ENCODE data around the gene WDR90. TPM values are rescaled to one million over a fixed set of nuclear protein-coding genes. Genes with fewer than 3 reads are reported as not detected.

Gene WDR90
- total RNA-seq, 4 donors from 2014 or later: 18.2 to 79.3 (median 46.9) TPM

- intact Hi-C loops (cut with DNase I; ENCODE audit: low total_unique reads): no loop called here
- H3K9me3 ChIP-seq: no peaks in the 10 kb centered on the region
- H3K27ac ChIP-seq: peak overlapping the region; percentile 86 to 96
- TF ChIP-seq CTCF (IDR thresholded peaks at IDR 0.05): no peak
- no peak for TF ChIP-seq POLR2A (IDR thresholded peaks at IDR 0.05)
- DNase-seq: no peak
- no peaks in the 10 kb centered on the region for H3K36me3 ChIP-seq
- H3K27me3 ChIP-seq: no peaks in the 10 kb centered on the region
- H3K4me1 ChIP-seq: peaks cover 0 to 34% of the 10 kb centered on the region in 2 donors
- H3K4me3 ChIP-seq: peak overlapping the region; percentile 39 to 82
These were observed 31.4 kb downstream of the WDR90 start for GRCh38 chr16:680625-680945.

- H3K27ac ChIP-seq: peak overlapping the region; percentile 86 to 96
- peaks cover 0 to 29% of the 10 kb centered on the region in 2 donors for H3K4me1 ChIP-seq
- H3K4me3 ChIP-seq: peak overlapping the region; percentile 39 to 82
- H3K27me3 ChIP-seq: no peaks in the 10 kb centered on the region
- H3K9me3 ChIP-seq: no peaks in the 10 kb centered on the region
- H3K36me3 ChIP-seq: no peaks in the 10 kb centered on the region
- no peak for DNase-seq
- TF ChIP-seq POLR2A (IDR thresholded peaks at IDR 0.05) (no peak), CTCF (IDR thresholded peaks at IDR 0.05) (no peak)
- intact Hi-C loops (cut with DNase I; ENCODE audit: low total_unique reads): no loop called here
These were observed 32.0 kb downstream of the WDR90 start for GRCh38 chr16:680967-681745.

GRCh38 chr16:681746-682427 is 32.7 kb downstream of the WDR90 start:
- Histone ChIP-seq H3K4me3 (no peak overlapping the region), H3K27me3 (no peaks in the 10 kb centered on the region), H3K9me3 (no peaks in the 10 kb centered on the region), H3K36me3 (no peaks in the 10 kb centered on the region), H3K4me1 (peaks cover 0 to 29% of the 10 kb centered on the region in 2 donors), H3K27ac (no peak overlapping the region)
- DNase-seq: no peak
- intact Hi-C loops (cut with DNase I; ENCODE audit: low total_unique reads): no loop called here
- TF ChIP-seq CTCF (IDR thresholded peaks at IDR 0.05): no peak
- TF ChIP-seq POLR2A (IDR thresholded peaks at IDR 0.05): no peak

GRCh38 chr16:682493-683395 is 33.6 kb downstream of the WDR90 start:
- Histone ChIP-seq H3K36me3 (no peaks in the 10 kb centered on the region), H3K4me1 (peaks cover 0 to 29% of the 10 kb centered on the region in 2 donors), H3K27me3 (no peaks in the 10 kb centered on the region), H3K9me3 (no peaks in the 10 kb centered on the region), H3K27ac (no peak overlapping the region), H3K4me3 (no peak overlapping the region)
- DNase-seq: no peak
- TF ChIP-seq CTCF (IDR thresholded peaks at IDR 0.05): no peak
- TF ChIP-seq POLR2A (IDR thresholded peaks at IDR 0.05): no peak
- intact Hi-C loops (cut with DNase I; ENCODE audit: low total_unique reads): no loop called here

All from uterus (tissue), 4 donors.